ENCODE data around the gene NRG3.
"Not testable (repeated sequence)": the region's sequence is repeated elsewhere in the genome, so short reads cannot be mapped to it uniquely, and the experiment has no call there.

NRG3 gene

DNA sequence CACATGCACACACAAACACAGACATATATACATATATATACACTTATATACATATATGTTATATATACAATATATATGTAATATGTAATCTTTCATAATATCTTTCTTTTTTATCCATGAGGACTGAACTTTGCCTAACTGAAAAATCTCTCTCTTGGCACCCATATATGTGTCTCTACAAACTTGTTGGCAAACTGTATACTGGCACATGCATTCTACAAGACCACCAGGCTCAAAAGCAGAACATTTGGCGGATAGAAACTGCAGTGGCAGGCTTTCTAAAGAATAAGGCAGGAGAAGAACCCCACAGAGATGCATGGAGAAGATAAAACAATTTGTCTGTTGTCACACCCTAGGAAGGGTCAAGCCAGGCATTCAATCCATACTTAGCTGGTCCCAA lies 165.3 kb downstream of the NRG3 start:
- TF ChIP-seq CTCF (IDR thresholded peaks at IDR 0.05; ENCODE audit: insufficient read depth, low read length, poor library complexity, severe bottlenecking) = no peak
- no peaks in the 10 kb centered on the region for H3K27me3 ChIP-seq (replicated peaks; ENCODE audit: control insufficient read depth, insufficient read depth, low read length)

GRCh38 chr10:82041018-82041417 lies 166.0 kb downstream of the NRG3 start:
- Histone ChIP-seq H3K4me3 (replicated peaks; ENCODE audit: low read depth, low read length) (no peak overlapping the region), H3K36me3 (ENCODE audit: control insufficient read depth, insufficient read depth, low read length) (no peaks in the 10 kb centered on the region), H3K27me3 (replicated peaks; ENCODE audit: control insufficient read depth, insufficient read depth, low read length) (no peaks in the 10 kb centered on the region)
- DNase-seq (ENCODE audit: extremely low read depth, insufficient read length) = no peak
- no peak for TF ChIP-seq CTCF (IDR thresholded peaks at IDR 0.05; ENCODE audit: insufficient read depth, low read length, poor library complexity, severe bottlenecking)

More for the DNA sequence above, 165.3 kb downstream of the NRG3 start:
- no peak overlapping the region for H3K4me3 ChIP-seq (replicated peaks; ENCODE audit: low read depth, low read length)
- DNase-seq (ENCODE audit: extremely low read depth, insufficient read length) = no peak
- no peaks in the 10 kb centered on the region for H3K36me3 ChIP-seq (ENCODE audit: control insufficient read depth, insufficient read depth, low read length)

- Histone ChIP-seq H3K27me3 (replicated peaks; ENCODE audit: control insufficient read depth, insufficient read depth, low read length) (no peaks in the 10 kb centered on the region), H3K36me3 (ENCODE audit: control insufficient read depth, insufficient read depth, low read length) (no peaks in the 10 kb centered on the region), H3K4me3 (replicated peaks; ENCODE audit: low read depth, low read length) (no peak overlapping the region)
- no peak for DNase-seq (ENCODE audit: extremely low read depth, insufficient read length)
- no peak for TF ChIP-seq CTCF (IDR thresholded peaks at IDR 0.05; ENCODE audit: insufficient read depth, low read length, poor library complexity, severe bottlenecking)
Observed at GRCh38 chr10:82056391-82056790, 181.4 kb downstream of the NRG3 start.

GRCh38 chr10:82067192-82067591 lies 192.2 kb downstream of the NRG3 start:
- H3K27me3 ChIP-seq (replicated peaks; ENCODE audit: control insufficient read depth, insufficient read depth, low read length); DNase-seq (ENCODE audit: extremely low read depth, insufficient read length); H3K36me3 ChIP-seq (ENCODE audit: control insufficient read depth, insufficient read depth, low read length); H3K4me3 ChIP-seq (replicated peaks; ENCODE audit: low read depth, low read length): not testable (repeated sequence)

- no peak for DNase-seq (ENCODE audit: extremely low read depth, insufficient read length)
- H3K27me3 ChIP-seq (replicated peaks; ENCODE audit: control insufficient read depth, insufficient read depth, low read length) = no peaks in the 10 kb centered on the region
- H3K36me3 ChIP-seq (ENCODE audit: control insufficient read depth, insufficient read depth, low read length) = no peaks in the 10 kb centered on the region
- no peak overlapping the region for H3K4me3 ChIP-seq (replicated peaks; ENCODE audit: low read depth, low read length)
- no peak for TF ChIP-seq CTCF (IDR thresholded peaks at IDR 0.05; ENCODE audit: insufficient read depth, low read length, poor library complexity, severe bottlenecking)
Observed at GRCh38 chr10:82068501-82068900, 193.5 kb downstream of the NRG3 start.

DNA sequence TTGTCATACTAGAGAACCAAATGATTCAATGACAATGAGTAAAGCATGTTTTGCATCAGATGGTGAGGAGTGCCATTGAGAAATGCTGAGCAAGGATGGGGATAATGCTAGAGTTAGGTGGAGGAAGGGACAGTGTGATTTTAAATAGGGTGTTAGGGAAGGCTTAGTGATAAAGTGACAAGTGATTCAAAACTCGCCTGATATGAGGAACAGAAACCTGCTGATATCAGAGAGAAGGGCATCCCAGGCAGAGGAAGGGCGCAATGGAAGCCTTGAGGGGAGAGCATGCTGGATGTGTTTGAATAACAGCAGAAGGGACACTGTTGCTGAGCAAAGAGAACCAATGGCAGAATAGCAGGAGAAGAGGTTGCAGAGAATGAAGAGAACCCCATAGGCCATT lies 196.2 kb downstream of the NRG3 start:
- no peak overlapping the region for H3K4me3 ChIP-seq (replicated peaks; ENCODE audit: low read depth, low read length)
- no peak for TF ChIP-seq CTCF (IDR thresholded peaks at IDR 0.05; ENCODE audit: insufficient read depth, low read length, poor library complexity, severe bottlenecking)
- no peak for DNase-seq (ENCODE audit: extremely low read depth, insufficient read length)
- H3K36me3 ChIP-seq (ENCODE audit: control insufficient read depth, insufficient read depth, low read length) = no peaks in the 10 kb centered on the region
- no peaks in the 10 kb centered on the region for H3K27me3 ChIP-seq (replicated peaks; ENCODE audit: control insufficient read depth, insufficient read depth, low read length)
